ENCODE results near the gene NUDT3. TPM values are rescaled to one million over a fixed set of nuclear protein-coding genes. Genes with fewer than 3 reads are reported as not detected.

NUDT3 gene
- total and polyA plus RNA-seq, 9 of the 15 experiments (the other 6 are each of a cell fraction or from before 2014, with no cell fraction given), result 5.4 to 81.2 (median 56.4) TPM

- TF ChIP-seq NCOA2 (IDR thresholded peaks at IDR 0.05; ENCODE audit: partially characterized antibody in 2 of 2) (no peak), POLR3G (IDR thresholded peaks at IDR 0.05; ENCODE audit: extremely low read depth, insufficient read length, insufficient replicate concordance) (no peak), ZBTB26 (CRISPR knock-in tag; IDR thresholded peaks at IDR 0.05) (no peak), EGR1 (conservative IDR thresholded peaks at IDR 0.05) (no peak), SNRNP70 (optimal IDR thresholded peaks at IDR 0.05; ENCODE audit: low read depth, low read length) (no peak)
Measured at GRCh38 chr6:34347303-34347702, 45.2 kb downstream of the NUDT3 start (continued).

GRCh38 chr6:34346175-34347119 lies 46.0 kb downstream of the NUDT3 start:
- Histone ChIP-seq H3K9me1 (ENCODE audit: control insufficient read depth, insufficient read depth, low read length) (no peaks in the 10 kb centered on the region), H2AFZ (ENCODE audit: low read depth, low read length) (no peak overlapping the region), H3K79me2 (ENCODE audit: control insufficient read depth, insufficient read depth, low read length) (peaks cover 92% of the 10 kb centered on the region), H3K4me2 (ENCODE audit: insufficient read depth, low read length) (no peak overlapping the region), H4K20me1 (replicated peaks; ENCODE audit: control insufficient read depth, insufficient read depth, low read length) (peaks cover 11% of the 10 kb centered on the region), H3K36me3 (ENCODE audit: control insufficient read depth, insufficient read depth, low read length) (peaks cover 18% of the 10 kb centered on the region; the same call in 2 of the 3 replicates), H3K27ac (ENCODE audit: extremely low read depth, low read depth, low read length) (peak overlapping the region; percentile 6; the same call in 1 of the 3 replicates), H3K4me1 (replicated peaks in 1 of 2; ENCODE audit: control insufficient read depth in 2 of 2, insufficient read depth in 2 of 2, low read length in 2 of 2) (peaks cover 0 to 10% of the 10 kb centered on the region in 2 experiments; a peak in 4 of 5 replicates), H3K27me3 (ENCODE audit: control insufficient read depth in 2 of 2, insufficient read depth in 2 of 2, low read length in 2 of 2) (no peaks in the 10 kb centered on the region), H3K4me3 (no peak overlapping the region), H3K9me3 (replicated peaks; ENCODE audit: control insufficient read depth, insufficient read depth, low read depth, low read length) (no peaks in the 10 kb centered on the region), H3K9ac (ENCODE audit: insufficient read depth in 1 of 2, low read depth in 2 of 2, low read length in 2 of 2) (no peak overlapping the region)
- DNase-seq (ENCODE audit: extremely low read depth in 1 of 4, low spot score in 3 of 4) (no peak), ATAC-seq (no peak), FAIRE-seq (no peak)
- POLR2A ChIA-PET, result interaction anchor here (0.6 to 1.6 kb wide), 4 partner anchors 8 to 19 kb away, joined by 3 to 6 read pairs (median 3); no protein-coding TSS in a partner anchor
- BruUV-seq (replicated peaks), result no TSS peak
- intact Hi-C loops (cut with micrococcal nuclease), result no loop called here
- whole genome bisulfite sequencing (ENCODE audit: insufficient coverage, low coverage, missing lambda C conversion rate), result 91% methylated on average over 9 of the region's 9 CpGs
- in situ Hi-C loops (cut with MboI), result no loop called here
- CTCF ChIA-PET (ENCODE audit: low intra/inter-chr PET ratio), result no interaction called here
- TF ChIP-seq SRSF1 (IDR thresholded peaks at IDR 0.05; ENCODE audit: low read depth, low read length) (no peak), MLLT1 (IDR thresholded peaks at IDR 0.05) (no peak), RBM25 (IDR thresholded peaks at IDR 0.05; ENCODE audit: low read depth, low read length, severe bottlenecking) (peak; percentile 6), POLR3A (IDR thresholded peaks at IDR 0.05; ENCODE audit: borderline replicate concordance, extremely low read depth, insufficient read depth, insufficient read length) (no peak), BRF1 (IDR thresholded peaks at IDR 0.05; ENCODE audit: borderline replicate concordance, extremely low read depth, insufficient read length) (no peak), GABPB1 (CRISPR knock-in tag; IDR thresholded peaks at IDR 0.05) (no peak), TBP (optimal IDR thresholded peaks at IDR 0.05; ENCODE audit: low read depth, low read length) (no peak), SLC30A9 (CRISPR knock-in tag; IDR thresholded peaks at IDR 0.05) (no peak), MCM2 (IDR thresholded peaks at IDR 0.05; ENCODE audit: low read depth) (no peak), ZFP91 (CRISPR knock-in tag; IDR thresholded peaks at IDR 0.05) (no peak)
